Gastrocnemius medialis (tissue), 4 donors: ENCODE results near the gene AGTRAP.

Experiments
- POLR2A ChIP-seq, 2 donors: fragments of 450-650 bp; IDR thresholded peaks; one replicate each; pipeline ENCODE4 v1.6.1; 2017; ENCODE audit warnings: antibody characterized with exemption in 2 of 2, mild to moderate bottlenecking in 2 of 2, moderate library complexity in 2 of 2
- TF ChIP-seq, protein P1 (sequence below), 5 experiments: fragments of 450-650 bp in 3 of 5; fragments of 200-600 bp in 2 of 5; sonication (generic) in 2 of 5; IDR thresholded peaks in 4 of 5; conservative IDR thresholded peaks in 1 of 5; 1 replicate in 4 of 5; 2 replicates in 1 of 5; pipeline ENCODE4 v1.5.1; 2016 to 2019; ENCODE audit warnings: antibody characterized with exemption in 5 of 5, mild to moderate bottlenecking in 3 of 5, moderate library complexity in 3 of 5

DNA sequence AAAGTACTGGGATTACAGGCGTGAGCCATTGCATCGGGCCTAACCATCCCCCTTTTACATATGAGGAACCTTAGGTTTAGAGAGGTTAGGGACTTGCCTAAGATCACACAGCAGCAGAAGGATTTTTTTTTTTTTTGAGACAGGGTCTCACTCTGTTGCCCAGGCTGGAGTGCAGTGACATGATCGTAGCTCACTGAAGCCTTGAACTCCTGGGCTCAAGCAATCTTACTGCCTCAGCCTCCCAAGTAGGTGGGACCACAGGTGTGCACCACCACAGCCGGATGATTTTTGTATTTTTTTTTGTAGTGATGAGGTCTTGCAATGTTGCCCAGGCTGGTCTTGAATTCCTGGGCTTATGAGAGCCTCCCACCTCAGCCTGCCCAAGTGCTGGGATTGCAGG is 23.9 kb downstream of the AGTRAP start:
- TF ChIP-seq, protein P1, sequence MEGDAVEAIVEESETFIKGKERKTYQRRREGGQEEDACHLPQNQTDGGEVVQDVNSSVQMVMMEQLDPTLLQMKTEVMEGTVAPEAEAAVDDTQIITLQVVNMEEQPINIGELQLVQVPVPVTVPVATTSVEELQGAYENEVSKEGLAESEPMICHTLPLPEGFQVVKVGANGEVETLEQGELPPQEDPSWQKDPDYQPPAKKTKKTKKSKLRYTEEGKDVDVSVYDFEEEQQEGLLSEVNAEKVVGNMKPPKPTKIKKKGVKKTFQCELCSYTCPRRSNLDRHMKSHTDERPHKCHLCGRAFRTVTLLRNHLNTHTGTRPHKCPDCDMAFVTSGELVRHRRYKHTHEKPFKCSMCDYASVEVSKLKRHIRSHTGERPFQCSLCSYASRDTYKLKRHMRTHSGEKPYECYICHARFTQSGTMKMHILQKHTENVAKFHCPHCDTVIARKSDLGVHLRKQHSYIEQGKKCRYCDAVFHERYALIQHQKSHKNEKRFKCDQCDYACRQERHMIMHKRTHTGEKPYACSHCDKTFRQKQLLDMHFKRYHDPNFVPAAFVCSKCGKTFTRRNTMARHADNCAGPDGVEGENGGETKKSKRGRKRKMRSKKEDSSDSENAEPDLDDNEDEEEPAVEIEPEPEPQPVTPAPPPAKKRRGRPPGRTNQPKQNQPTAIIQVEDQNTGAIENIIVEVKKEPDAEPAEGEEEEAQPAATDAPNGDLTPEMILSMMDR (IDR thresholded peaks at IDR 0.05 in 4 of 5, conservative IDR thresholded peaks at IDR 0.05 in 1 of 5) = no peak
- no peak for TF ChIP-seq POLR2A (IDR thresholded peaks at IDR 0.05)
